ENCODE measurements around the gene HOXC9.

Gene HOXC9

DNA sequence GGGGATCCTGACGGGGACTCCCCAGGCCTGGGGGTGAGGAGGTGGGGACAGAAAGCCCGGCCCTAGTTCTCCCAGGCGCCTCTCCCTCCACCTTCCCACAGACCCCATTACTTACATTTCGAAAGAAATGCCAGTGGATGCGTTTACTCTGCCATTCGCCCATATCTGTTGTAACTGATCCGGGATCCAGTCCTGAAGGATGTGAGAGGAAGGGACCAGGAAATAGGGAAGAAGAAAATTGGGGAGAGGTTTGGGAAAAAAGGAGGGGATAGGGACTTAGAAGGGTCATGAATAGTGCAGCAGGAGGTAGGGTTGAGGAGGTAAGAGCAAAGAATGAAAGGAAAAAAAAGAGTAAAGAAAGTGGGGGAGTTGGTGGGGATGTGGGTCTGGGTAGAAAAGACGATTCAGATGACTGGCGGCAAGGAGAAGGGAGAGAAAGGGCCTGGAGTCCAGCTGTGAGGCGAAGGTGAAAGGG lies 44.1 kb upstream of the HOXC9 start:
- Histone ChIP-seq H3K9me3 (ENCODE audit: control insufficient read depth in 2 of 2, low read length in 2 of 2) (no peaks in the 10 kb centered on the region), H3K9ac (ENCODE audit: low read length in 2 of 2) (no peak overlapping the region), H3K27ac (ENCODE audit: low read length) (no peak overlapping the region), H3K36me3 (ENCODE audit: control insufficient read depth in 2 of 2, insufficient read depth in 2 of 2, low read length in 2 of 2) (no peaks in the 10 kb centered on the region), H3K4me1 (ENCODE audit: control insufficient read depth, insufficient read depth, low read length) (peaks cover 13% of the 10 kb centered on the region), H3K27me3 (ENCODE audit: control insufficient read depth in 1 of 2, insufficient read depth in 2 of 2, low read length in 2 of 2) (peaks cover 93 to 98% of the 10 kb centered on the region in 2 donors), H3K4me3 (ENCODE audit: low read length in 2 of 2) (no peak overlapping the region)

DNA sequence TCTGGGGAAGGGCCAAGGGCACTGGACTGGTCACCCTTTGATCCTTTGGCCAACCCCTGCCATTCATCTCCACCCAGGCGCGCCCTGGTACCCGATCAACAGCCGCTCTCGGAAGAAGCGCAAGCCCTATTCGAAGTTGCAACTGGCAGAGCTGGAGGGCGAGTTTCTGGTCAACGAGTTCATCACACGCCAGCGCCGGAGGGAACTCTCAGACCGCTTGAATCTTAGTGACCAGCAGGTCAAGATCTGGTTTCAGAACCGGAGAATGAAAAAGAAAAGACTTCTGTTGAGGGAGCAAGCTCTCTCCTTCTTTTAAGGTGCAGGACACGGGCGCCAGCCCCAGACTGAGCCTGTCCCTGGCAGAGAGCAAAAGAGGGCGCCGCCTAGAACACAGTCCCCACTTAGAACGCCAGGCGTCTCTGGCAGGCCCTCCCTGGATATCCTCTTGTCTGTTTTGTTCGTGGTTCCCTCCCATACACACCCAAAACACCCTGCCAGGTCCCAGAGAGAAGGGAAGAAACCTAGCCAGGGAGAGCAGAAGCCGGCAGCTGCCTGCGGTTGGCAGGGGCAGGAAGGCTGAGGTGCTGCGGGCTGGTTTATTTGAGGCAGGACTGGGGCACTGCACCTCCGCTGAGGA lies 43.6 kb upstream of the HOXC9 start:
- Histone ChIP-seq H3K36me3 (ENCODE audit: control insufficient read depth in 2 of 2, insufficient read depth in 2 of 2, low read length in 2 of 2) (no peaks in the 10 kb centered on the region), H3K9ac (ENCODE audit: low read length in 2 of 2) (no peak overlapping the region), H3K27me3 (ENCODE audit: control insufficient read depth in 1 of 2, insufficient read depth in 2 of 2, low read length in 2 of 2) (peaks cover 93 to 98% of the 10 kb centered on the region in 2 donors), H3K4me1 (ENCODE audit: control insufficient read depth, insufficient read depth, low read length) (peaks cover 14% of the 10 kb centered on the region), H3K9me3 (ENCODE audit: control insufficient read depth in 2 of 2, low read length in 2 of 2) (no peaks in the 10 kb centered on the region), H3K4me3 (ENCODE audit: low read length in 2 of 2) (no peak overlapping the region), H3K27ac (ENCODE audit: low read length) (no peak overlapping the region)

DNA sequence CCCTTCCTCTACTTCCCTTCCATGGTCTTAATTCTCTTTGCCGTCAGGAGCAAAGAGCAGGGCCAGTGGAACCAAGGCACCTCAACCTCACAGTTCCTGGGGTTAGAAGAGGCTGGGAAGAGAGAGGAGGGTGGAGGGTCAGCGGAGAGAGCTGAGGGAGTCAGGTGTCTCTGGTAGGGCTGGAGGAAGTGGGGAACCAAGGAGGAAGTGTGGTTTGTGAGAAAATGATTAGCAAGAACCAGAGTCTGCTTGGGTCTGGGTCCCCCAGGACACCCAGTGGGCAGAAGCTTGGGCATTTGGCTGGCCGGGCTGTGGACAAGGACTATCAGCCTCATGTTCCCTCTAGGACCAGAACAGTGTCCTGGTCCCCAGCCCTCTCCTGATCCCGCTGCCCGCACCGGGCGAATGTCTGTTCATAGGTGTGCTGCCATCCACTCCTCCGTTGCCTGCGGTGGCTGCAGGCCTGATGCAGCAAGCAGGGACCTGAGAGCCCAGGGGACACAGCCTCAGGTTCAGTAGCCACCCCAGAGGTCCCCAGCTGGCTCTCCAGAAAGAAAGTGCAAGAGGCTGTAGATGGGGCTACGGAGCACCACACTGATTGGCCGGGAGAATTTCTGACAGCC lies 42.9 kb upstream of the HOXC9 start:
- H3K4me1 ChIP-seq (ENCODE audit: control insufficient read depth, insufficient read depth, low read length): peaks cover 8% of the 10 kb centered on the region

DNA sequence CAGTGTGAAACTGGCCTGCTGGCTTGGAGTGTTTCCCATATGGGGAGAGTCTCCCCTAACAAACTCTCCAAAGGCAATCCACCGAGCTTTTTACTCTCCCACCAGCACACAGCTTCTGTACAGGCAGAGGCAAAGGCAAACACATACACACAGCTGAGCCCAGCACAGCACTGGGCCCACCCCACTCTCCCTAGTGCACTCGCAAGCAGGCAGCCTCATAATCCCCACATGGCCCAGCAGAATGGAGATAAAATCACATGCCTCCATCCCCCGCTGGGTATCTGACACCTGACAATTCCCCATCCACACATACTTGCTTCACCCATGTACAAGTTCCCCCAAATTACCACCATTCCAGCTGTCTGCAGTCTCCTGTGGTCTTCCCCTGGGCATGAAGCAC lies 41.8 kb upstream of the HOXC9 start:
- no peaks in the 10 kb centered on the region for H3K9me3 ChIP-seq (ENCODE audit: control insufficient read depth in 2 of 2, low read length in 2 of 2)
- H3K36me3 ChIP-seq (ENCODE audit: control insufficient read depth in 2 of 2, insufficient read depth in 2 of 2, low read length in 2 of 2): no peaks in the 10 kb centered on the region
- peaks cover 8% of the 10 kb centered on the region for H3K4me1 ChIP-seq (ENCODE audit: control insufficient read depth, insufficient read depth, low read length)
- no peak overlapping the region for H3K9ac ChIP-seq (ENCODE audit: low read length in 2 of 2)
- no peak overlapping the region for H3K4me3 ChIP-seq (ENCODE audit: low read length in 2 of 2)
- H3K27me3 ChIP-seq (ENCODE audit: control insufficient read depth in 1 of 2, insufficient read depth in 2 of 2, low read length in 2 of 2): peaks cover 91 to 98% of the 10 kb centered on the region in 2 donors
- no peak overlapping the region for H3K27ac ChIP-seq (ENCODE audit: low read length)

More for the DNA sequence above, 42.9 kb upstream of the HOXC9 start:
- no peaks in the 10 kb centered on the region for H3K36me3 ChIP-seq (ENCODE audit: control insufficient read depth in 2 of 2, insufficient read depth in 2 of 2, low read length in 2 of 2)
- H3K4me3 ChIP-seq (ENCODE audit: low read length in 2 of 2): no peak overlapping the region
- no peak overlapping the region for H3K27ac ChIP-seq (ENCODE audit: low read length)
- H3K9me3 ChIP-seq (ENCODE audit: control insufficient read depth in 2 of 2, low read length in 2 of 2): no peaks in the 10 kb centered on the region
- H3K9ac ChIP-seq (ENCODE audit: low read length in 2 of 2): no peak overlapping the region
- peaks cover 93 to 98% of the 10 kb centered on the region in 2 donors for H3K27me3 ChIP-seq (ENCODE audit: control insufficient read depth in 1 of 2, insufficient read depth in 2 of 2, low read length in 2 of 2)

DNA sequence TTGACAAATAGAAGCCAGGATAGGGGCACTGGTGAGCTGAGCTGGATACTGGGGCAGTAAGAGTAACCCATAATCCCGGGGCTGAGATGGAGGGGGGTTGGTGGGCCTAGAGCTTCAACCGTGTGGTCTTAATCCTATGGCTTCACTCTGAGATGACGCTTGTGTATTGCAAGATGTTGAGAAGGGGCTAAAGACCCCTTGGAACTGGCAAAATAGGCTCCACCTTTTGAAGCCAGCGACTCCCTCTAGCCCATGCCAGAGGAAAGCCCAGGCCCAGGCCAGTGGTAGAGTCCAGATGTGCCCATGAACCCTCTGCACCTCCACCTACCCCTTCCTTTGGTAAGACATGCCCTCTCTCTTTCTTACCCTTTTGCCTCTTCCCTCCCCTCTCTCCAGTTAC lies 40.6 kb upstream of the HOXC9 start:
- Histone ChIP-seq H3K9me3 (ENCODE audit: control insufficient read depth in 2 of 2, low read length in 2 of 2) (no peaks in the 10 kb centered on the region), H3K36me3 (ENCODE audit: control insufficient read depth in 2 of 2, insufficient read depth in 2 of 2, low read length in 2 of 2) (no peaks in the 10 kb centered on the region), H3K27ac (ENCODE audit: low read length) (no peak overlapping the region), H3K4me3 (ENCODE audit: low read length in 2 of 2) (no peak overlapping the region), H3K4me1 (ENCODE audit: control insufficient read depth, insufficient read depth, low read length) (peaks cover 8% of the 10 kb centered on the region), H3K9ac (ENCODE audit: low read length in 2 of 2) (no peak overlapping the region), H3K27me3 (ENCODE audit: control insufficient read depth in 1 of 2, insufficient read depth in 2 of 2, low read length in 2 of 2) (peaks cover 91 to 98% of the 10 kb centered on the region in 2 donors)

DNA sequence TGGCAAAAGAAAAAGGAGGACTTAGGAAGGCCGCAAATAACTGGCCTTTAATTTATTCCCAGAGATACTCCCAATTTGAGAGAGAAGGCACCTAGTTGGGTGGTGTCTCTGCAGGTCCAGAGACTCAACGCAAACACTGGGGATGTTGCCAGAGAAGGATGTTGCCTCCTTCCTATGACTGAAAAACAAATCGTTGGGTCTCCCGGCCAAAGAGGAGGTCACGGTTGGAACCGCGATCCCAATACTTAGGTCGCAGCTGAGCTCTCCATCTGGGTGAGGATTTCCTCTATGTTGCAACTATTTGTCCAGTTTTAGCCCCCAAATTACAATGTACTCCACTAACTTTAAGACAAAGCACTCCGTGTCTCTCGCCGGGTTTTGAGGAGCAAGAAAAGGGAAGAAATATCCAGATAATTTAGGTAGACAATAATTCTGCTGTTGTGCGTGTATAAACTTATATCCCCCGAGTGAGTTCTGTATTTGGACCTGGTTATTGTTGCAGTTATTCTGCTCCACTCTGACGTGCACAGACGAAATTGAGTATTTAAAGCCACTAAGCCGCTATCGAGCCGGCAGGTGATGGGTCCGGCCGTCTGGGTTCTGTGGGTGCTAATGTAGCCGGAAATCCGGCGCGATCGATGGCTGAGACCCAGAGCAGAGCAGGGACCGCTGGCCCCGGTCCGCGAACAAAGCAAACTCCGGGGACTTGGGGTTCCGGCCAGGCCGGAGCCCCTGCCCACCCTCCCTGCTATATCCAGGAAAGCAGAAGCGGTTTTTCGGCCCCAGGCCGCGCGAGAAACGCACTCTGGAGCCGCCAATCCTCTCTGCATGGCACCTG lies 39.6 kb upstream of the HOXC9 start:
- H3K9me3 ChIP-seq (ENCODE audit: control insufficient read depth in 2 of 2, low read length in 2 of 2): peaks cover 0 to 2% of the 10 kb centered on the region in 2 donors
- peaks cover 8% of the 10 kb centered on the region for H3K4me1 ChIP-seq (ENCODE audit: control insufficient read depth, insufficient read depth, low read length)
- no peak overlapping the region for H3K27ac ChIP-seq (ENCODE audit: low read length)
- H3K4me3 ChIP-seq (ENCODE audit: low read length in 2 of 2): no peak overlapping the region
- no peaks in the 10 kb centered on the region for H3K36me3 ChIP-seq (ENCODE audit: control insufficient read depth in 2 of 2, insufficient read depth in 2 of 2, low read length in 2 of 2)
- H3K27me3 ChIP-seq (ENCODE audit: control insufficient read depth in 1 of 2, insufficient read depth in 2 of 2, low read length in 2 of 2): peaks cover 93 to 98% of the 10 kb centered on the region in 2 donors
- no peak overlapping the region for H3K9ac ChIP-seq (ENCODE audit: low read length in 2 of 2)

DNA sequence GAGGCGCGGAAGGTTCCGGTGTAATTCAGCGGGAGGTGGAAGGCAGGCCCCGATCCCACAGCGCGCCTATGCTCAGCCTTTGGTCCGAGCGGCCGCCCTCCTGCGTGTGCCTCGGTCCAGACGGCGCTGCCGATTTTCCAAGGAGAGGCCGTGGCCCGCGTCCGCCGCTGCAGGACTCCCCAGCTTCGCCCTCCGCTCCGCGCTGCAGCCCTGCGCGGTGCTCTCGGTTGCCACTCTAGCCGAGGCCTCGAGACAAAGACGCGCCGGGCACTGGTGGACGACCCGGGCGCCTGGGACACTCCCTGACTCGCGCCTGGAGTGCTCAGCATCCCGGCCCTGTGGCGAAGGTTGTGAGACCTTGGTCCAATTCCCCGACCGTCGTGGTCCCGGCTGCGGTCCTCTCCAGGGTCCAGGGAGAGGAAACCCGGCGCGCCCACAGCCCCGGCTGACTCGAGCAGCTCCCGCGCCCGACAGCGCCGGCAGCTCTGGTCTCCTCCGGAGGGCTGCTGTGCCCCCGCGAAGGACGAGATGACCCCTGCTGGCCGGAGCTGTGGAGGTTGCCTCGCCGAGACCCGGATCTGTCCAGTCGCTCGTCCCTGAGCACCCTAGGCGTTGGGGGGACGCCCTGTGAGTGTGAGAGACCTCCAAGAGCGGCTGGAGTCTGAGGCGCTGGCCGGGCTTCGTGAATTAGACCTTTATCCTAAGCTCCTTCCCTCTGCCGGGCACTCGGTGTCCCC lies 38.8 kb upstream of the HOXC9 start:
- no peaks in the 10 kb centered on the region for H3K36me3 ChIP-seq (ENCODE audit: control insufficient read depth in 2 of 2, insufficient read depth in 2 of 2, low read length in 2 of 2)
- H3K4me3 ChIP-seq (ENCODE audit: low read length in 2 of 2): no peak overlapping the region
- no peak overlapping the region for H3K27ac ChIP-seq (ENCODE audit: low read length)
- peaks cover 8% of the 10 kb centered on the region for H3K4me1 ChIP-seq (ENCODE audit: control insufficient read depth, insufficient read depth, low read length)
- H3K27me3 ChIP-seq (ENCODE audit: control insufficient read depth in 1 of 2, insufficient read depth in 2 of 2, low read length in 2 of 2): peaks cover 92 to 98% of the 10 kb centered on the region in 2 donors
- peaks cover 0 to 2% of the 10 kb centered on the region in 2 donors for H3K9me3 ChIP-seq (ENCODE audit: control insufficient read depth in 2 of 2, low read length in 2 of 2)
- H3K9ac ChIP-seq (ENCODE audit: low read length in 2 of 2): no peak overlapping the region

DNA sequence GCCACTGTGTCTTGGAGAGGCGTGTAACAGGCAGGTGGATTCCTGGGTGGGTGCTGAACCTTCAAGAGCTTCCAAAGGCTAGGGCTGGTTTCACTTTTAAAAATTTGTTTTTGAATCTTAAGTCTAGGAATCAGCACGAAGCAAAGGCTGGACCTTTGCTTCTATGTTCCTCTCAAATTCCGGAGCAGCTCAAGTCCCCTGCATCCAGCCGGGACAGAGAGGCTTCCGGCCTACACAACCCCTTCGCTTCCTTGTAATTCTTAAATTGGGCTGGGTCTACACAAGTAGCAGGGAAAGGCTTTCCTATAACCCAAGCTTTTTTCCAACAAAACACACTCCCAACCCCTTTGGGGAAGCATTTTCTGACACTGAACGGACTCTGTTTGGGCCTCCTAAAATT lies 37.0 kb upstream of the HOXC9 start:
- H3K27me3 ChIP-seq (ENCODE audit: control insufficient read depth in 1 of 2, insufficient read depth in 2 of 2, low read length in 2 of 2): peaks cover 92 to 98% of the 10 kb centered on the region in 2 donors
- no peak overlapping the region for H3K4me3 ChIP-seq (ENCODE audit: low read length in 2 of 2)
- no peak overlapping the region for H3K9ac ChIP-seq (ENCODE audit: low read length in 2 of 2)
- H3K27ac ChIP-seq (ENCODE audit: low read length): no peak overlapping the region
- peaks cover 0 to 2% of the 10 kb centered on the region in 2 donors for H3K9me3 ChIP-seq (ENCODE audit: control insufficient read depth in 2 of 2, low read length in 2 of 2)
- H3K4me1 ChIP-seq (ENCODE audit: control insufficient read depth, insufficient read depth, low read length): peaks cover 9% of the 10 kb centered on the region
- no peaks in the 10 kb centered on the region for H3K36me3 ChIP-seq (ENCODE audit: control insufficient read depth in 2 of 2, insufficient read depth in 2 of 2, low read length in 2 of 2)

DNA sequence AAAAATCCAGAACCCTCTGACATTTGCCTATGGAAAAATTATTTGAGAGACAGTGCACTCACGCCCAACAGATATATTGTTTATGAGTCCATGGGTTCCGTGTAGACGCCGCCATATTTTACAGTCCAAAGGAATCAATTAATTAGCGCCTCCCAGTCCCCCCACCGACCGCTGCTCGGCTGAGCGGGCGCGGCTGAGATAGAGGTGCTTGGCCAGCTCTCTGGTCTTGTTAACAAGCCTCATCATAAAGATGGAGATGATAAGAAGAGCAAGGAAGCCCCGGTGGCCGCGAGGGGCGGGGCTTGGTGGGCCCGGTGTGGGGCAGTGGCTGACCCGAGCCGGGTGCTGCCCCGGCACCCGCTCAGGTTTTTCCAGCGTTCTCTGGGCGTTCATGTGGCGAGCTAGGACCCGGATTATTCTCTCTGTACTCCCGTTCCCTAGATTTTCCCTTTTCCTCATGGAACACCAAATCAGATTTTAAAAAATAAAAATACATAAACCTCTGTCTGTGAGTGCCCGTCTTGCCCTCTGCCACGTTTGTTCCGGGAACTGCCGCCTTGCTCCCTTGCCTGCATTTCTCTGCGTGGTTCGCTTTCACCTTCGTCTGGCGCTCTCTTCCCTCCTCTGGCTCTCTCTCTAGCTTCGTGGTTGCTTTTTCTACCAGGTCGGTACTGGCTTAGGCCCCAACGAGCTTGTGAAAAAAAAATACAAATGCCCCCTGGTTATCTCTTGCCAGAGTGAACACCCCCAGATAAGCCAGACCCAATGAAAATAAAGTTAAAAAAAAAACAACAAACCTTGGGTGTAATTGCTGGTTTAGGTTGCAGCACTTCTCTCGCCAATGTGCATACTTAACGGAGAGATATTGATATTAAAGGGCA lies 36.3 kb upstream of the HOXC9 start:
- H3K9ac ChIP-seq (ENCODE audit: low read length in 2 of 2): no peak overlapping the region
- H3K9me3 ChIP-seq (ENCODE audit: control insufficient read depth in 2 of 2, low read length in 2 of 2): peaks cover 0 to 2% of the 10 kb centered on the region in 2 donors
- peaks cover 9% of the 10 kb centered on the region for H3K4me1 ChIP-seq (ENCODE audit: control insufficient read depth, insufficient read depth, low read length)
- H3K27me3 ChIP-seq (ENCODE audit: control insufficient read depth in 1 of 2, insufficient read depth in 2 of 2, low read length in 2 of 2): peaks cover 92 to 98% of the 10 kb centered on the region in 2 donors
- H3K36me3 ChIP-seq (ENCODE audit: control insufficient read depth in 2 of 2, insufficient read depth in 2 of 2, low read length in 2 of 2): no peaks in the 10 kb centered on the region
- H3K27ac ChIP-seq (ENCODE audit: low read length): no peak overlapping the region
- H3K4me3 ChIP-seq (ENCODE audit: low read length in 2 of 2): no peak overlapping the region

Measured in stomach smooth muscle (tissue), 2 donors.